GM12875 (cell line): ENCODE results near the gene AKAP13.

Experiments
- H3K4me3 ChIP-seq: one replicate; pipeline ENCODE4 v1.5.1; 2011; ENCODE audit warnings: low read depth, low read length, control low read depth
- CTCF ChIP-seq: IDR thresholded peaks from 2 replicates; pipeline ENCODE4 v1.5.1; 2011; ENCODE audit warnings: low read depth, mild to moderate bottlenecking, control low read depth, inconsistent platforms, low read length, moderate library complexity, borderline replicate concordance; ENCODE audit not compliant: insufficient read depth

The AKAP13 gene

GRCh38 chr15:85500060-85500708 is 119.8 kb downstream of the AKAP13 start:
- H3K4me3 ChIP-seq: no peak overlapping the region
- no peak for TF ChIP-seq CTCF

GRCh38 chr15:85500729-85501128 is 120.3 kb downstream of the AKAP13 start:
- H3K4me3 ChIP-seq: no peak overlapping the region
- TF ChIP-seq CTCF: no peak

DNA sequence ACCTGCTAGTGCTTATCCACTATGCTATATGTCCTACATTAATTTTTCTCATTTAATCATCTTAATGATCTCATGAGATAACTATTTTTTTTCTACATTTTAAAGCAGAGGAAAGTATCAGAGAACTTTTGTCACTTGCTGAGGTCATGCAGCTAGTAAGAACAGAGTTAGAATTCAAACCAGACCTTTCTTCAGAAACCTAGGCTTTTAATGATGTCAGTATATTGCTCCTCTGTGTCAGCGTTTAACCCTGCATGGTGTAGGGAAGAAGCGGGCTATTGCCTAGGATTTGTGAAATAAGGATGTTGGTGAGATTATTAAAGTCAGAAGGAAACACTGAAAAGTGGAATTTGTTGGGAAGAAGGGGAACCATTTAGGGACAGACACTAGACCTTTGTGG is 121.2 kb downstream of the AKAP13 start:
- H3K4me3 ChIP-seq: no peak overlapping the region
- TF ChIP-seq CTCF: no peak

DNA sequence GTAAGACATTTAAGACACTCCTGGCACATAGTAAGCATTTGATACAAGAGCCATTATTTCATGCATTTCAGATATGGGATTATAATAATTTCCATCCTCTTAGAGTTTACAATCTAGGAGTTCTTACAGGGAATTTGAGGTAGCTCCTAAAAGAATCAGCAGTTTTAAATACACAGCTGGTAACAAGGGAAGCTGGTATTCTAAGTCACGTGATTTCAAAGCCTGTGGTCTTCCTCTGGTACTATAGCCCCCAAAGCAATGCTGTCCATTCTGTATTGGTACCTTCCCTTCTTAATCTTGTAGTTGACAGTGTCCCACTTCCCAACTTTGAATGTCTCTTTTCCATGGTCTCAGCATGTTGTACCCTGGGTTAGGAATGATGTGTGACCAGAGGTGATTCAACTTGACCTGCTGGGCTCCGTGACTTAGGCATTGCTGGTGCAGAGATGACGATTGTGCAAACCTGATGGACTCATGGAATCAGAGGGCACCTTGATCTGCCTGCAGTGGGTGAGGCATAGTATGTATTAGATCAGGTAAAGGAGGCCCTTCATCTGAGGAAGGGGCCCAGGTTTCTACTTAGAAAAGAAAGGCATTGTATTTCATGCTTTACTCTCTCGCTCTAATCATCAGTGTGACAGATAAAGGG is 122.9 kb downstream of the AKAP13 start:
- H3K4me3 ChIP-seq: no peak overlapping the region
- no peak for TF ChIP-seq CTCF

GRCh38 chr15:85504749-85505676 is 124.6 kb downstream of the AKAP13 start:
- H3K4me3 ChIP-seq: no peak overlapping the region
- peak; percentile 36; the same call in 1 of the 2 replicates for TF ChIP-seq CTCF

- no peak overlapping the region for H3K4me3 ChIP-seq
- TF ChIP-seq CTCF: no peak
Observed at GRCh38 chr15:85507114-85507513, 126.7 kb downstream of the AKAP13 start.
